Psoas muscle (tissue), 8 donors: Measurements from ENCODE around the gene NPIPB6. TPM values are rescaled to one million over a fixed set of nuclear protein-coding genes. Genes with fewer than 3 reads are reported as not detected.

ENCODE experiments used
- ATAC-seq, 4 donors: fragments of 200-7000 bp; cut with Tn5 transposase; one replicate each; pipeline ENCODE4 v1.9.1; 2020; ENCODE audit warnings: moderate library complexity in 3 of 4, mild to moderate bottlenecking in 2 of 4
- DNase-seq, 2 donors: peaks; one replicate each; pipeline ENCODE4 v3.0.0-alpha.2; 2020
- H3K27ac ChIP-seq: fragments of 200-600 bp; one replicate; pipeline ENCODE4 v1.8.0; 2022
- H3K27me3 ChIP-seq, 3 donors: fragments of 200-600 bp in 1 of 3; one replicate each; pipeline versions ENCODE4 v1.6.1 to v1.8.0; 2013 to 2022; ENCODE audit warnings: low read length in 2 of 3, mild to moderate bottlenecking in 2 of 3, moderate library complexity in 1 of 3; ENCODE audit not compliant: insufficient read depth in 3 of 3
- H3K36me3 ChIP-seq, 2 donors: fragments of 200-600 bp in 1 of 2; one replicate each; pipeline versions ENCODE4 v1.6.1 to v1.8.0; 2013 to 2022; ENCODE audit warnings: low read depth in 1 of 2, mild to moderate bottlenecking in 1 of 2, moderate library complexity in 1 of 2; ENCODE audit not compliant: insufficient read depth in 1 of 2
- H3K4me1 ChIP-seq: fragments of 200-600 bp; one replicate; pipeline ENCODE4 v1.8.0; 2022
- H3K4me3 ChIP-seq: fragments of 200-600 bp; one replicate; pipeline ENCODE4 v1.8.0; 2022; ENCODE audit warnings: mild to moderate bottlenecking
- H3K9me3 ChIP-seq: fragments of 200-600 bp; one replicate; pipeline ENCODE4 v1.8.0; 2022
- CTCF ChIP-seq: fragments of 200-600 bp; IDR thresholded peaks from one replicate; pipeline ENCODE4 v1.8.0; 2022; ENCODE audit warnings: antibody characterized with exemption
- WGBS, 3 donors: extraction: QIAGEN DNeasy Blood & Tissue Kit; methylation state at CpG; one replicate each; pipeline versions ENCODE4 v1.1.6 to v1.1.7; 2013; 5-methylcytosine and 5-hydroxymethylcytosine counted together
- intact Hi-C, 2 donors: fragments of 100-400 bp; cut with DNase I; formaldehyde crosslinking; loops; one replicate each; pipeline versions ENCODE4 v1.11.0 to v1.14.2; 2022
- polyA plus RNA-seq, 3 donors: library from polyadenylated mRNA; stranded (reverse); fragments of 200-250 nt; gene quantifications; one replicate each; pipeline ENCODE4 v1.2.3, GENCODE V29; 2013
- total RNA-seq, 4 donors: library from RNA; stranded (reverse); fragmentation: NEBNext Ultra II Directional in 2 of 4; extraction: Animal tissue kit (Norgen Biotek cat#: 25700) in 2 of 4; gene quantifications; one replicate each; pipeline versions ENCODE4 v1.2.1 to v1.2.4, GENCODE V29; 2021 to 2023
- donor health status: healthy with polysubstance abuse.
- donor health status: DM: no; HTN: no; CAD: no; lungs with moderate emphysema.
- donor health status: Bipolar disorder and iron deficiency.
- donor health status: healthy.
- donor health status: DM: yes; HTN: yes; CAD: no.
- donor health status: DM: no; HTN: no; CAD: no.
- donor health status: DM: no; HTN: no; CAD: no.
- donor health status: DM: yes; HTN: yes; CAD: no.

The NPIPB6 gene
- total and polyA plus RNA-seq, 7 donors = 0.17 to 1.5 (median 0.72) TPM; not detected in 1

- 49 to 56% (median 55%) methylated on average over 2 of the region's 2 CpGs for WGBS, 3 donors
- DNase-seq (no peak), ATAC-seq (no peak)
- intact Hi-C loops = no loop called here
- no peak for TF ChIP-seq CTCF
- H3K27ac ChIP-seq = no peak overlapping the region
- no peaks in the 10 kb centered on the region for H3K27me3 ChIP-seq
- H3K4me1 ChIP-seq = peaks cover 19% of the 10 kb centered on the region
- no peaks in the 10 kb centered on the region for H3K9me3 ChIP-seq
- no peak overlapping the region for H3K4me3 ChIP-seq
- H3K36me3 ChIP-seq = no peaks in the 10 kb centered on the region
Measured at GRCh38 chr16:28297308-28297707, 66.0 kb downstream of the NPIPB6 start.

GRCh38 chr16:28295276-28295675 lies 68.0 kb downstream of the NPIPB6 start:
- intact Hi-C loops = no loop called here

GRCh38 chr16:28294201-28294600 lies 69.1 kb downstream of the NPIPB6 start:
- Histone ChIP-seq H3K36me3 (no peaks in the 10 kb centered on the region), H3K27me3 (no peaks in the 10 kb centered on the region), H3K27ac (no peak overlapping the region), H3K4me1 (peaks cover 20% of the 10 kb centered on the region), H3K9me3 (no peaks in the 10 kb centered on the region), H3K4me3 (no peak overlapping the region)
- ATAC-seq (no peak), DNase-seq (no peak)
- intact Hi-C loops = no loop called here
- WGBS, 3 donors = 87 to 89% (median 89%) methylated on average over 6 of the region's 6 CpGs
- TF ChIP-seq CTCF = no peak

More at GRCh38 chr16:28295276-28295675, 68.0 kb downstream of the NPIPB6 start:
- ATAC-seq (no peak), DNase-seq (no peak)
- 70 to 79% (median 73%) methylated on average over 11 of the region's 11 CpGs for WGBS, 3 donors
- no peaks in the 10 kb centered on the region for H3K36me3 ChIP-seq
- no peaks in the 10 kb centered on the region for H3K27me3 ChIP-seq
- no peak overlapping the region for H3K4me3 ChIP-seq
- H3K4me1 ChIP-seq = peaks cover 10% of the 10 kb centered on the region
- TF ChIP-seq CTCF = no peak
- H3K27ac ChIP-seq = no peak overlapping the region
- H3K9me3 ChIP-seq = no peaks in the 10 kb centered on the region

GRCh38 chr16:28293601-28293960 lies 69.7 kb downstream of the NPIPB6 start:
- TF ChIP-seq CTCF = no peak
- peak in 1 of 2 donors; percentile 50 for DNase-seq
- Histone ChIP-seq H3K27ac (no peak overlapping the region), H3K36me3 (no peaks in the 10 kb centered on the region), H3K4me3 (no peak overlapping the region), H3K27me3 (no peaks in the 10 kb centered on the region), H3K4me1 (peaks cover 26% of the 10 kb centered on the region), H3K9me3 (no peaks in the 10 kb centered on the region)
- ATAC-seq = no peak
- 45 to 55% (median 55%) methylated on average over 10 of the region's 10 CpGs for WGBS, 3 donors
- intact Hi-C loops = no loop called here
